K562 (cell line): ENCODE measurements around the gene TNIK. TPM values are rescaled to one million over a fixed set of nuclear protein-coding genes. Genes with fewer than 3 reads are reported as not detected.

Experiments used
- ARID2 ChIP-seq: fragments of 450-650 bp; IDR thresholded peaks from 2 replicates; pipeline ENCODE4 v1.6.1; 2017; ENCODE audit warnings: antibody characterized with exemption, mild to moderate bottlenecking
- CEBPZ ChIP-seq: fragments of 150-350 bp; IDR thresholded peaks from 2 replicates; pipeline ENCODE4 v1.6.1; 2014; ENCODE audit warnings: low read depth, mild to moderate bottlenecking, low read length, borderline replicate concordance
- FOSL1 ChIP-seq: fragments of 200-800 bp; sonication (Bioruptor generic); conservative IDR thresholded peaks from 2 replicates; pipeline ENCODE4 v1.6.1; 2016; ENCODE audit warnings: missing genetic modification characterization, missing compliant biosample characterization
- GATAD2B ChIP-seq: fragments of 450-650 bp; IDR thresholded peaks from 2 replicates; pipeline ENCODE4 v1.6.1; 2017; ENCODE audit warnings: mild to moderate bottlenecking, borderline replicate concordance
- GTF2F1 ChIP-seq: IDR thresholded peaks from 2 replicates; pipeline ENCODE4 v1.6.1; 2011; ENCODE audit warnings: low read depth, low read length, improper control_type of control experiment
- JUND ChIP-seq, 2 experiments: IDR thresholded peaks; 2 replicates in 1 of 2; 3 replicates in 1 of 2; pipeline ENCODE4 v1.6.1; 2011; ENCODE audit warnings: borderline replicate concordance in 2 of 2, low read depth in 2 of 2, low read length in 2 of 2, improper control_type of control experiment in 1 of 2, missing biosample characterization in 1 of 2, missing genetic modification characterization in 1 of 2, missing genetic modification reagents in 1 of 2
- MEF2D ChIP-seq: conservative IDR thresholded peaks from 2 replicates; pipeline ENCODE4 v1.6.1; 2016; ENCODE audit warnings: low read depth, missing genetic modification characterization, missing compliant biosample characterization
- MTA1 ChIP-seq: fragments of 450-650 bp; IDR thresholded peaks from 2 replicates; pipeline ENCODE4 v1.6.1; 2017; ENCODE audit warnings: borderline replicate concordance
- NONO ChIP-seq, 2 experiments: fragments of 200-400 bp in 1 of 2; fragments of 450-650 bp in 1 of 2; formaldehyde crosslinking in 1 of 2; IDR thresholded peaks; 2 replicates each; pipeline ENCODE4 v1.6.1; 2017; ENCODE audit warnings: low read depth in 2 of 2, mild to moderate bottlenecking in 2 of 2, moderate library complexity in 2 of 2, low read length in 1 of 2
- RBFOX2 ChIP-seq: fragments of 200-400 bp; formaldehyde crosslinking; IDR thresholded peaks from 2 replicates; pipeline ENCODE4 v1.6.1; 2017; ENCODE audit warnings: low read depth, mild to moderate bottlenecking, low read length, moderate library complexity
- RFX7 ChIP-seq: fragments of 250-450 bp; sonication (Bioruptor Pico); IDR thresholded peaks from 2 replicates; pipeline ENCODE4 v1.5.1; 2021; ENCODE audit warnings: mild to moderate bottlenecking
- SMARCB1 ChIP-seq: IDR thresholded peaks from 2 replicates; pipeline ENCODE4 v1.6.1; 2011; ENCODE audit warnings: improper control_type of control experiment, low read depth; ENCODE audit not compliant: insufficient read length
- polyA plus RNA-seq, 8 experiments: library from polyadenylated mRNA; depleted of rRNA in 4 of 8; stranded (reverse) in 5 of 8; unstranded in 3 of 8; fragments of >200 nt; fragmentation: Nextera tagmentation in 2 of 8; fragmentation: Illumina TruSeq in 1 of 8; extraction: Ambion mirVana in 2 of 8; extraction: Trizol in 1 of 8; gene quantifications; 2 replicates each; pipeline versions ENCODE4 v1.2.1 to v1.2.3, GENCODE V29; 2011 to 2014; ENCODE audit warnings: inconsistent platforms in 1 of 8, missing spikeins in 1 of 8
- total RNA-seq, 7 experiments: library from RNA; depleted of rRNA in 6 of 7; stranded (reverse); fragments of >200 nt in 6 of 7; fragmentation: Illumina TruSeq in 2 of 7; extraction: Trizol in 2 of 7; gene quantifications; 2 replicates each; pipeline versions ENCODE4 v1.2.1 to v1.2.3, GENCODE V29; 2011 to 2021; ENCODE audit warnings: low replicate concordance in 1 of 7
- TF ChIP-seq, protein P1 (sequence below): fragments of 250-450 bp; sonication (Bioruptor Pico); IDR thresholded peaks from 2 replicates; pipeline ENCODE4 v1.4.0; 2020; ENCODE audit warnings: borderline replicate concordance
- TF ChIP-seq, protein P2 (sequence below): fragments of 450-650 bp; IDR thresholded peaks from 2 replicates; pipeline ENCODE4 v1.6.1; 2017; ENCODE audit warnings: antibody characterized with exemption, mild to moderate bottlenecking
- TF ChIP-seq, protein P3 (sequence below): fragments of 250-450 bp; sonication (Bioruptor Pico); IDR thresholded peaks from 2 replicates; pipeline ENCODE4 v1.9.0; 2021; ENCODE audit warnings: mild to moderate bottlenecking
- TF ChIP-seq, protein P4 (sequence below): sonication (generic); formaldehyde crosslinking; IDR thresholded peaks from 2 replicates; pipeline ENCODE4 v1.8.1; 2023; ENCODE audit warnings: mild to moderate bottlenecking, missing genetic modification reagents

Gene TNIK
- total and polyA plus RNA-seq, 9 of the 15 experiments (the other 6 are each of a cell fraction or from before 2014, with no cell fraction given), result 6.6 to 39.0 (median 24.7) TPM

DNA sequence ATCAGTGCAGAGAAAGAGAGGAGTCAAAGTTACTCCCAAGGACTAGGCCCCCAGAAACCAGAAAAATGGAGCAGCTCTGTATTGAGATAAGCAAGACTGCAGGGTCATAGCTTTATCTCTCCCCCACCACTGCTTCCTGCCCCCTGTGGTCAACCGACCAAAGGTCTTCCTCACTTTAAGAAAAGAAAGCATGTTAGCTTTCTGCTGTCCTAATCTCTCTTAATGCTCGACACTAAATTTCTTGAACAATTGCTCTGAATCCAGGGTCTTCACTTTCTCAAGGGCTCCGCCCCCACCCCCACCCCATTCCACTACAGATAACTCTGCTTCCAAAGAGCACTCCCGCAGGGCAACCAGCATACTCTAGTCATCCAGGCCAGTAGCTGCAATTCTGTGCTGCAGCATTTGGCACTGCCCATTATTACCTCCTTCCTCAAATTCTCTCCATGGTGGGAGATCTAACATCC is 31.9 kb downstream of the TNIK start (continued):
- TF ChIP-seq CEBPZ, result no peak
- peak; percentile 8 for TF ChIP-seq SMARCB1
- no peak for TF ChIP-seq MTA1
- TF ChIP-seq, protein P1, sequence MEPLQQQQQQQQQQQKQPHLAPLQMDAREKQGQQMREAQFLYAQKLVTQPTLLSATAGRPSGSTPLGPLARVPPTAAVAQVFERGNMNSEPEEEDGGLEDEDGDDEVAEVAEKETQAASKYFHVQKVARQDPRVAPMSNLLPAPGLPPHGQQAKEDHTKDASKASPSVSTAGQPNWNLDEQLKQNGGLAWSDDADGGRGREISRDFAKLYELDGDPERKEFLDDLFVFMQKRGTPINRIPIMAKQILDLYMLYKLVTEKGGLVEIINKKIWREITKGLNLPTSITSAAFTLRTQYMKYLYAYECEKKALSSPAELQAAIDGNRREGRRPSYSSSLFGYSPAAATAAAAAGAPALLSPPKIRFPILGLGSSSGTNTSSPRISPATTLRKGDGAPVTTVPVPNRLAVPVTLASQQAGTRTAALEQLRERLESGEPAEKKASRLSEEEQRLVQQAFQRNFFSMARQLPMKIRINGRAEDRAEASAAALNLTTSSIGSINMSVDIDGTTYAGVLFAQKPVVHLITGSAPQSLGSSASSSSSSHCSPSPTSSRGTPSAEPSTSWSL (CRISPR knock-in tag), result no peak
- TF ChIP-seq GATAD2B, result peak; percentile 85
- TF ChIP-seq GTF2F1, result no peak
- TF ChIP-seq, protein P2, sequence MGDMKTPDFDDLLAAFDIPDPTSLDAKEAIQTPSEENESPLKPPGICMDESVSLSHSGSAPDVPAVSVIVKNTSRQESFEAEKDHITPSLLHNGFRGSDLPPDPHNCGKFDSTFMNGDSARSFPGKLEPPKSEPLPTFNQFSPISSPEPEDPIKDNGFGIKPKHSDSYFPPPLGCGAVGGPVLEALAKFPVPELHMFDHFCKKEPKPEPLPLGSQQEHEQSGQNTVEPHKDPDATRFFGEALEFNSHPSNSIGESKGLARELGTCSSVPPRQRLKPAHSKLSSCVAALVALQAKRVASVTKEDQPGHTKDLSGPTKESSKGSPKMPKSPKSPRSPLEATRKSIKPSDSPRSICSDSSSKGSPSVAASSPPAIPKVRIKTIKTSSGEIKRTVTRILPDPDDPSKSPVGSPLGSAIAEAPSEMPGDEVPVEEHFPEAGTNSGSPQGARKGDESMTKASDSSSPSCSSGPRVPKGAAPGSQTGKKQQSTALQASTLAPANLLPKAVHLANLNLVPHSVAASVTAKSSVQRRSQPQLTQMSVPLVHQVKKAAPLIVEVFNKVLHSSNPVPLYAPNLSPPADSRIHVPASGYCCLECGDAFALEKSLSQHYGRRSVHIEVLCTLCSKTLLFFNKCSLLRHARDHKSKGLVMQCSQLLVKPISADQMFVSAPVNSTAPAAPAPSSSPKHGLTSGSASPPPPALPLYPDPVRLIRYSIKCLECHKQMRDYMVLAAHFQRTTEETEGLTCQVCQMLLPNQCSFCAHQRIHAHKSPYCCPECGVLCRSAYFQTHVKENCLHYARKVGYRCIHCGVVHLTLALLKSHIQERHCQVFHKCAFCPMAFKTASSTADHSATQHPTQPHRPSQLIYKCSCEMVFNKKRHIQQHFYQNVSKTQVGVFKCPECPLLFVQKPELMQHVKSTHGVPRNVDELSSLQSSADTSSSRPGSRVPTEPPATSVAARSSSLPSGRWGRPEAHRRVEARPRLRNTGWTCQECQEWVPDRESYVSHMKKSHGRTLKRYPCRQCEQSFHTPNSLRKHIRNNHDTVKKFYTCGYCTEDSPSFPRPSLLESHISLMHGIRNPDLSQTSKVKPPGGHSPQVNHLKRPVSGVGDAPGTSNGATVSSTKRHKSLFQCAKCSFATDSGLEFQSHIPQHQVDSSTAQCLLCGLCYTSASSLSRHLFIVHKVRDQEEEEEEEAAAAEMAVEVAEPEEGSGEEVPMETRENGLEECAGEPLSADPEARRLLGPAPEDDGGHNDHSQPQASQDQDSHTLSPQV, result peak; percentile 87
- no peak for TF ChIP-seq ARID2
- TF ChIP-seq, protein P3, sequence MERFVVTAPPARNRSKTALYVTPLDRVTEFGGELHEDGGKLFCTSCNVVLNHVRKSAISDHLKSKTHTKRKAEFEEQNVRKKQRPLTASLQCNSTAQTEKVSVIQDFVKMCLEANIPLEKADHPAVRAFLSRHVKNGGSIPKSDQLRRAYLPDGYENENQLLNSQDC (CRISPR knock-in tag), result no peak
- TF ChIP-seq RBFOX2, result no peak
- peak; percentile 76 for TF ChIP-seq JUND (IDR thresholded peaks at IDR 0.05; ENCODE audit: borderline replicate concordance, low read depth, low read length)
- TF ChIP-seq JUND (tag; IDR thresholded peaks at IDR 0.05; ENCODE audit: borderline replicate concordance, low read depth, low read length), result peak; percentile 58; the same call in 1 of the 3 replicates
- TF ChIP-seq MEF2D (tag), result no peak
- peak; percentile 62 for TF ChIP-seq FOSL1
- TF ChIP-seq NONO (IDR thresholded peaks at IDR 0.05; ENCODE audit: low read depth in 2 of 2, low read length in 1 of 2), result 0 out of 4 replicates have a peak, but pooled peaks of 1 of the 2 experiments have one; percentile 27
- TF ChIP-seq, protein P4, sequence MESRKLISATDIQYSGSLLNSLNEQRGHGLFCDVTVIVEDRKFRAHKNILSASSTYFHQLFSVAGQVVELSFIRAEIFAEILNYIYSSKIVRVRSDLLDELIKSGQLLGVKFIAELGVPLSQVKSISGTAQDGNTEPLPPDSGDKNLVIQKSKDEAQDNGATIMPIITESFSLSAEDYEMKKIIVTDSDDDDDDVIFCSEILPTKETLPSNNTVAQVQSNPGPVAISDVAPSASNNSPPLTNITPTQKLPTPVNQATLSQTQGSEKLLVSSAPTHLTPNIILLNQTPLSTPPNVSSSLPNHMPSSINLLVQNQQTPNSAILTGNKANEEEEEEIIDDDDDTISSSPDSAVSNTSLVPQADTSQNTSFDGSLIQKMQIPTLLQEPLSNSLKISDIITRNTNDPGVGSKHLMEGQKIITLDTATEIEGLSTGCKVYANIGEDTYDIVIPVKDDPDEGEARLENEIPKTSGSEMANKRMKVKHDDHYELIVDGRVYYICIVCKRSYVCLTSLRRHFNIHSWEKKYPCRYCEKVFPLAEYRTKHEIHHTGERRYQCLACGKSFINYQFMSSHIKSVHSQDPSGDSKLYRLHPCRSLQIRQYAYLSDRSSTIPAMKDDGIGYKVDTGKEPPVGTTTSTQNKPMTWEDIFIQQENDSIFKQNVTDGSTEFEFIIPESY (CRISPR knock-in tag), result no peak
- no peak for TF ChIP-seq RFX7 (CRISPR knock-in tag)
